NT2/D1 (cell line): ENCODE results near the gene CRY2.

Experiments used
- YY1 ChIP-seq: IDR thresholded peaks from 2 replicates; pipeline ENCODE4 v1.6.1; 2011; ENCODE audit not compliant: insufficient read length, insufficient read depth
- ZNF274 ChIP-seq: IDR thresholded peaks from 2 replicates; pipeline ENCODE4 v1.6.1; 2011; ENCODE audit warnings: mild to moderate bottlenecking, low read depth, low read length

- TF ChIP-seq ZNF274 = no peak
- no peak for TF ChIP-seq YY1
Measured at GRCh38 chr11:45892856-45893255, 45.6 kb downstream of the CRY2 start.
